ENCODE data around the gene NPM3.
"Not testable (repeated sequence)": the region's sequence is repeated elsewhere in the genome, so short reads cannot be mapped to it uniquely, and the experiment has no call there.

Gene NPM3

DNA sequence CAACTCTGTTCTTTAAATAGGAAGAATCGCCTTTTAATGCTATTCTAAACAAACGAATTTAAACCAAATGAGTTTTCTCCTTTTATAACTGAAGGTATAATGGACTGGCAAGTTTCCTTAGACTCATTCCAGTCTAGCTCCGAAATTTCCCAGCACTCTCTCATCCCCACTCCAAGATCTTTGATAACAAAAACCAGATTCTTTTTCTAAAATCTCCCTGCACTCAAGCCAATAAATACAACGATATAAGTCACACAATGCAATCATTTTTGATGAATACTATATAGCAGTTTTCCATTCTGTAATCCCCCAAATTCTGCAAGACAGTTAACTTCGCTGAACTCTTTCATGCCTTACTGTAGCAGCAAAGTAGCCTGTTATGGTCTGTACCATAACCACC is 33.1 kb upstream of the NPM3 start:
- TF ChIP-seq POLR2AphosphoS5 (IDR thresholded peaks at IDR 0.05; ENCODE audit: borderline replicate concordance, low read depth, low read length), result no peak
- no peak for TF ChIP-seq EZH2 (IDR thresholded peaks at IDR 0.05)
- no peak for TF ChIP-seq FOXP2 (optimal IDR thresholded peaks at IDR 0.05; ENCODE audit: control extremely low read depth, extremely low read length, insufficient read depth)
- no peaks in the 10 kb centered on the region for H3K9me3 ChIP-seq (ENCODE audit: low read depth, low read length)
- no peak overlapping the region for H3K27ac ChIP-seq

DNA sequence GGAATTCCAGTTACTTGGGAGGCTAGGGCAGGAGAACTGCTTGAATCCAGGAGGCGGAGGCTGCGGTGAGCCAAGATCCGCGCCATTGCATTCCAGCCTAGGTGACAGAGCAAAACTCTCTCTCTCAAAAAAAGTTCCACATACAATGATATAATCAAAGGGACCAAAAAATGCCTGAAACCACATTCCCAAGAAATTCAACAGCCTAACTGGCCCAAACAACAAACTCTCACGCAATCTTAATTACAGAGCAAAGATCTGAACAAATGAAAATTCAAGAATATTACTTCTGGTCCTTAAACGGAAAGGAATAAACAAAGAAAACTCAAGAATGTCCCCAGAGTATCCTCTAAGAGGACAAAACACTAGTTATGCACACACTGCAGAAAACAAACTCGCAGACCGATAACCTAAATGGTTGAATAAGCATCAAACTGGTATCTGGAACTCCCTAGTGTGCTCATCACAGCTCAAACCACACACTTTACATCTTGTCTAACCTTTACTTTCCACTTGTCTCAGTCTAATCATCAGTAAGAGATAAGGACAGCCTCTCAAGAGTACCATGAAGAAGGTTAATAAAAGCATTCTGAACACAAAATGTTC is 31.3 kb upstream of the NPM3 start:
- Histone ChIP-seq H3K4me3 (no peak overlapping the region; the same call in 1 of the 2 replicates), H3K9ac (ENCODE audit: insufficient read length) (no peak overlapping the region), H3K27ac (no peak overlapping the region), H3K36me3 (ENCODE audit: insufficient read depth, low read length) (peaks cover 11% of the 10 kb centered on the region; the same call in 1 of the 2 replicates), H3K9me3 (ENCODE audit: low read depth, low read length) (no peaks in the 10 kb centered on the region)
- no peak for DNase-seq (ENCODE audit: low read depth, low spot score)
- no peak for TF ChIP-seq POLR2AphosphoS5 (IDR thresholded peaks at IDR 0.05; ENCODE audit: borderline replicate concordance, low read depth, low read length)
- no peak for TF ChIP-seq EZH2 (IDR thresholded peaks at IDR 0.05)
- TF ChIP-seq FOXP2 (optimal IDR thresholded peaks at IDR 0.05; ENCODE audit: control extremely low read depth, extremely low read length, insufficient read depth), result no peak

More for the DNA sequence above, 33.1 kb upstream of the NPM3 start:
- peak overlapping the region; percentile 83 for H3K9ac ChIP-seq (ENCODE audit: insufficient read length)
- peaks cover 5% of the 10 kb centered on the region; the same call in 1 of the 2 replicates for H3K36me3 ChIP-seq (ENCODE audit: insufficient read depth, low read length)
- peak overlapping the region; percentile 85 for H3K4me3 ChIP-seq
- DNase-seq (ENCODE audit: low read depth, low spot score), result no peak

DNA sequence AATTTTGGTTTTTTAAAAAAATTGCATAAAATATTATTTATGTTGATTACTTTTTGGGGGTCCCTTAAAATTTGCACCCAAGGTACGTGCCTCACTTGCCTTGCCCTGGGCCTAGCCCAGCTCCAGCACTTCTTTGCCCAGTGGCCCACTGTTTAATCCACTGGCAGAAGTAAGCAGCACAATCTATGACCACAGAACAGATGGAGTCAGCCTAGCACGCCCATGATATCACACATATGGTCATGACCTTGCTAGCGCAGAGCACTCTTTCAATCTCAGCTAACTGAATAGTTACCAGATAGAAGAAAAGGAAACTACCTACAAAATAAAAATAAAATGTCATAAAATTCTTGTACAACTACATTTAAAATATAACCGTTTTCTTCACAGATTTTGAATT is 29.4 kb upstream of the NPM3 start:
- peaks cover 22% of the 10 kb centered on the region; the same call in 1 of the 2 replicates for H3K36me3 ChIP-seq (ENCODE audit: insufficient read depth, low read length)
- no peak for DNase-seq (ENCODE audit: low read depth, low spot score)
- no peak overlapping the region for H3K9ac ChIP-seq (ENCODE audit: insufficient read length)
- H3K4me3 ChIP-seq, result no peak overlapping the region
- no peak overlapping the region for H3K27ac ChIP-seq
- H3K9me3 ChIP-seq (ENCODE audit: low read depth, low read length), result no peaks in the 10 kb centered on the region
- TF ChIP-seq POLR2AphosphoS5 (IDR thresholded peaks at IDR 0.05; ENCODE audit: borderline replicate concordance, low read depth, low read length) (no peak), FOXP2 (optimal IDR thresholded peaks at IDR 0.05; ENCODE audit: control extremely low read depth, extremely low read length, insufficient read depth) (no peak), EZH2 (IDR thresholded peaks at IDR 0.05) (no peak)

DNA sequence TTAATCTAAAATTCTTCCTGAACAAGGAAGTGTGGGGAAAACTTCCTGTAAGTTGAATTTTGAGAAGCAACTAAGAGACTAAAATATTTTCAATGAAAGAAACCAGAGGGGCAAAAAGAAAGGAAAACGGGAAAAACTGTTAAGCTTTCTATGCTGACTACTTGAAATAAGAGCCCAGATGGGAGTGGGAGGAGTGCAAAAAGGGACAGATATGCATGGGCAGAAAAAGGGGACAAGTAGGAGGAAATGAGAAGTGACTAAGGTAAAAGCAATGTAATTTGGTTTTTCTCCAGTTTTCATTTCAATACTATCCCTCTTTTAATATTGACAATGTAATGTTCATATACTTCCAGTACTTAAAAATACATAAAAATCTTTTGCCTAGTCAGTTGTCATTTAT is 23.9 kb upstream of the NPM3 start:
- DNase-seq (ENCODE audit: low read depth, low spot score), result no peak
- Histone ChIP-seq H3K9me3 (ENCODE audit: low read depth, low read length) (no peaks in the 10 kb centered on the region), H3K36me3 (ENCODE audit: insufficient read depth, low read length) (peaks cover 41% of the 10 kb centered on the region)

DNA sequence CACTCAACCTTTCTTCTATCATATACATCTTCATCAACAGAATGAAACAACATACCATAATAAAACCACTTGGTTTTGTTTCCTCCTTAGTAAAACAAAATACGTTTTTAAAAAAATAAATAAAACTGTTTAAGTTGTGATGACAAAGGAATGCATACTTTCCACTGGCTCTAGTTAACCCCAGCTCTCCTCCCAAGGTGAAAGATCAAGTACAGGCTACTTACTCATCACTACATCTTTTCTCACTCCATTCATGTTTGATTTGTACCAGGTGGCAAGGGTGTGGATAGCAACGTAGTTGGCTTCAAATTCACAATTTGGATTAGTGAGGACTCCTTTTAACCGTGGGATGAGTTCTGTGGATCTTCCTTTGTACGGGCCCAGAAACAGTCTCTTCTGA is 20.3 kb upstream of the NPM3 start:
- H3K36me3 ChIP-seq (ENCODE audit: insufficient read depth, low read length), result peaks cover 61% of the 10 kb centered on the region

More for the DNA sequence above, 23.9 kb upstream of the NPM3 start:
- H3K9ac ChIP-seq (ENCODE audit: insufficient read length), result no peak overlapping the region
- H3K27ac ChIP-seq, result no peak overlapping the region
- no peak overlapping the region for H3K4me3 ChIP-seq
- TF ChIP-seq POLR2AphosphoS5 (IDR thresholded peaks at IDR 0.05; ENCODE audit: borderline replicate concordance, low read depth, low read length) (no peak), FOXP2 (optimal IDR thresholded peaks at IDR 0.05; ENCODE audit: control extremely low read depth, extremely low read length, insufficient read depth) (no peak), EZH2 (IDR thresholded peaks at IDR 0.05) (no peak)

DNA sequence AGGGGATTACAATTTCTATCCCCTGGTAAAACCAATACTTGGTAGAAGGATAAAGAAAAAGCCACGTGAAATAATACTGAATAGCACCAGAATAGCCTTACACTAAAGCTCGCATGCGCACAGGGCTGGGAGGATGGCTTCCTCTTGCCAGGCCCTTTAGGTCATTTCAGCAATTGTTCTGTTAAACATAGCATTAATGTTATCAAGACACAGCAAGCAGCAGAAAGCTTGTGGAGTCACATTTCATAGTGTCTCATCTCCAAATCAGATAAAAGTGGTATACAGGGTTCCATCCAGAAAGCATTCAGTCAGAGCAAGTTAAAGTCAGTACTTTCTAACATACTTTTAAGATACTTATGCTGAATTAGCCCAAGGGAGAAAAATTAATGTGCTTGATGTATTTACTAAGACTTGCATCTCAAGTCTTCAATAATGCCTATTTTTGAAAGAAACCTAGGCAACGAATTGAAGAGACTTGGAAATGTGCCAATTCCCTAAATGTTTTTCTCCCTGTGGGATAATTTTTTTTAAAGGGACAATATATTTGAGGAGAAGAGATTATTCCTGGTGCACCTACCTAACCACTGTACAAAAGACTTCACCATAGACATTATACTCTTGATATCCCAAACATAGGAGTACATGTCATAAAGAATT is 14.3 kb upstream of the NPM3 start:
- no peak overlapping the region for H3K9ac ChIP-seq (ENCODE audit: insufficient read length)
- no peak for TF ChIP-seq EZH2 (IDR thresholded peaks at IDR 0.05)
- no peak for TF ChIP-seq FOXP2 (optimal IDR thresholded peaks at IDR 0.05; ENCODE audit: control extremely low read depth, extremely low read length, insufficient read depth)
- no peak for TF ChIP-seq POLR2AphosphoS5 (IDR thresholded peaks at IDR 0.05; ENCODE audit: borderline replicate concordance, low read depth, low read length)
- H3K36me3 ChIP-seq (ENCODE audit: insufficient read depth, low read length), result peaks cover 72% of the 10 kb centered on the region
- DNase-seq (ENCODE audit: low read depth, low spot score), result no peak
- H3K9me3 ChIP-seq (ENCODE audit: low read depth, low read length), result no peaks in the 10 kb centered on the region
- no peak overlapping the region for H3K27ac ChIP-seq
- no peak overlapping the region for H3K4me3 ChIP-seq

More for the DNA sequence above, 20.3 kb upstream of the NPM3 start:
- Histone ChIP-seq H3K9ac (ENCODE audit: insufficient read length) (no peak overlapping the region), H3K4me3 (no peak overlapping the region), H3K27ac (no peak overlapping the region), H3K9me3 (ENCODE audit: low read depth, low read length) (no peaks in the 10 kb centered on the region)
- no peak for TF ChIP-seq EZH2 (IDR thresholded peaks at IDR 0.05)
- no peak for TF ChIP-seq POLR2AphosphoS5 (IDR thresholded peaks at IDR 0.05; ENCODE audit: borderline replicate concordance, low read depth, low read length)
- TF ChIP-seq FOXP2 (optimal IDR thresholded peaks at IDR 0.05; ENCODE audit: control extremely low read depth, extremely low read length, insufficient read depth), result no peak
- DNase-seq (ENCODE audit: low read depth, low spot score), result no peak

DNA sequence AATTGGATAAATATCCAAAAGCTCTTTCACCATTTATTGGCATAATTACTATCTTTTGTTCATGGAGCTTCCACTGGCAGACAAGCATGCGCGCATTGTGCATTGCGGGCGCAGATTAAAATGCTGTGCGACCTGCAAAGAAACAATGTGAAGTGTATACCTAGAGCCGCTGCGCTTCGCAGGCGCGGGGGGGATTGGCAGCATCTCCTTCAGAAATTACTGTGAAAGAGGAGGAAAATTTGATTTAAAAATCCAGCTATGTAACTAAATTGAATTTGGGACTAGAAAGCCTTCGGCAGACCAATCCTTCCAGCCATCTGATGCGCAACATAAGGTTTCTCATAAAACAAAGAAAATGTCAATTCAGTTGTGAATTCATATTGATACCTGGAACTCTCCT is 10.3 kb upstream of the NPM3 start:
- TF ChIP-seq FOXP2 (optimal IDR thresholded peaks at IDR 0.05; ENCODE audit: control extremely low read depth, extremely low read length, insufficient read depth), result no peak
- TF ChIP-seq EZH2 (IDR thresholded peaks at IDR 0.05), result no peak
- TF ChIP-seq POLR2AphosphoS5 (IDR thresholded peaks at IDR 0.05; ENCODE audit: borderline replicate concordance, low read depth, low read length), result no peak
- no peak for DNase-seq (ENCODE audit: low read depth, low spot score)
- Histone ChIP-seq H3K27ac (no peak overlapping the region), H3K9me3 (ENCODE audit: low read depth, low read length) (no peaks in the 10 kb centered on the region), H3K9ac (ENCODE audit: insufficient read length) (no peak overlapping the region), H3K4me3 (no peak overlapping the region), H3K36me3 (ENCODE audit: insufficient read depth, low read length) (peaks cover 46% of the 10 kb centered on the region)

DNA sequence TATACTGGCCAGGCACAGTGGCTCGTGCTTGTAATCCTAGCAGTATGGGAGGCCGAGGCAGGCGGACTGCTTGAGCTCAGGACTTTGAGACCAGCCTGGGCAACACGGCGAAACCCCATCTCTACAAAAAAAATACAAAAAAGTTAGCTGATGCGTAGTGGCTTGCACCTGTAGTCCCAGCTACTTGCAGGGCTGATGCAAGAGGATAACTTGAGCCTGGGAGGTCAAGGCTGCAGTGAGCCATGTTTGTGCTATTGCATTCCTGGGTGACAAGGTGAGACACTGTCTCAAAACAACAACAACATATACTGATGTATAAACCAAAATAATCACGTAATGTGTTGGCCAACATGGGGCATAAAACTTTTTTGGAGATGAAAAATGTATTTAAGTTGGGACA is 6.4 kb upstream of the NPM3 start:
- TF ChIP-seq FOXP2 (optimal IDR thresholded peaks at IDR 0.05; ENCODE audit: control extremely low read depth, extremely low read length, insufficient read depth), result no peak
- TF ChIP-seq POLR2AphosphoS5 (IDR thresholded peaks at IDR 0.05; ENCODE audit: borderline replicate concordance, low read depth, low read length), result no peak
- TF ChIP-seq EZH2 (IDR thresholded peaks at IDR 0.05), result no peak
- H3K9ac ChIP-seq (ENCODE audit: insufficient read length), result no peak overlapping the region
- H3K36me3 ChIP-seq (ENCODE audit: insufficient read depth, low read length), result peaks cover 36% of the 10 kb centered on the region
- H3K27ac ChIP-seq, result no peak overlapping the region
- DNase-seq (ENCODE audit: low read depth, low spot score), result no peak
- no peaks in the 10 kb centered on the region for H3K9me3 ChIP-seq (ENCODE audit: low read depth, low read length)
- no peak overlapping the region for H3K4me3 ChIP-seq

DNA sequence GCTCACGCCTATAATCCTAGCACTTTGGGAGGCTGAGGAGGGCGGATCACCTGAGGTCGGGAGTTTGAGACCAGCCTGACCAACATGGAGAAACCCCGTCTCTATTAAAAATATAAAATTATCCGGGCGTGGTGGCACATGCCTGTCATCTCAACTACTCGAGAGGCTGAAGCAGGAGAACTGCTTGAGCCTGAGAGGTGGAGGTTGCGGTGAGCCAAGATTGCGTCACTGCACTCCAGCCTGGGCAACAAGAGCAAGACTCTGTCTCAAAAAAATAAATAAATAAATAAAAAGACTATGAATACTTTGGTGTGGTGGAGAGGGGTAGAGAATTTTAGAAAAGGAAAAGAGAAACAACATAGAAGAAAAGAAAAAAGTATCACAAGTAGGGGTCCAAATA is 6.0 kb upstream of the NPM3 start:
- H3K9me3 ChIP-seq (ENCODE audit: low read depth, low read length); H3K27ac ChIP-seq; DNase-seq (ENCODE audit: low read depth, low spot score); H3K4me3 ChIP-seq; H3K9ac ChIP-seq (ENCODE audit: insufficient read length): not testable (repeated sequence)
- H3K36me3 ChIP-seq (ENCODE audit: insufficient read depth, low read length), result peaks cover 31% of the 10 kb centered on the region
